HL-60 (cell line): ENCODE measurements around the gene WWC1.

Source experiments
- DNase-seq, 2 experiments: peaks; one replicate each; pipeline ENCODE4 v3.0.0-alpha.2; 2010 to 2020; ENCODE audit warnings: low read depth in 1 of 2, low spot score in 1 of 2
- H3K27ac ChIP-seq: fragments of 250-450 bp; sonication (Bioruptor Pico); replicated peaks from 2 replicates; pipeline ENCODE4 v1.5.1; 2020; ENCODE audit warnings: mild to moderate bottlenecking, moderate library complexity
- H3K27me3 ChIP-seq: fragments of 250-450 bp; sonication (Bioruptor Pico); 2 replicates; pipeline ENCODE4 v1.5.1; 2021; ENCODE audit warnings: mild to moderate bottlenecking, moderate library complexity; ENCODE audit not compliant: insufficient read depth, poor library complexity, severe bottlenecking
- H3K4me3 ChIP-seq: replicated peaks from 2 replicates; pipeline ENCODE4 v1.5.1; 2011; ENCODE audit warnings: mild to moderate bottlenecking, control low read depth, low read length; ENCODE audit not compliant: insufficient read depth
- GABPA ChIP-seq: IDR thresholded peaks from 2 replicates; pipeline ENCODE4 v1.6.1; 2012; ENCODE audit warnings: low read depth
- POLR2AphosphoS5 ChIP-seq: IDR thresholded peaks from 2 replicates; pipeline ENCODE4 v1.6.1; 2012; ENCODE audit warnings: low read depth
- SPI1 ChIP-seq: IDR thresholded peaks from 2 replicates; pipeline ENCODE4 v1.6.1; 2012; ENCODE audit warnings: low read depth, mild to moderate bottlenecking, borderline replicate concordance
- TF ChIP-seq, protein P1 (sequence below): IDR thresholded peaks from one replicate; pipeline ENCODE4 v1.5.1; 2011; ENCODE audit warnings: low read length, control low read depth, inconsistent platforms; ENCODE audit not compliant: insufficient read depth
- TF ChIP-seq, protein P2 (sequence below): IDR thresholded peaks from 2 replicates; pipeline ENCODE4 v1.6.1; 2012; ENCODE audit warnings: low read depth; ENCODE audit not compliant: insufficient replicate concordance

WWC1 gene

DNA sequence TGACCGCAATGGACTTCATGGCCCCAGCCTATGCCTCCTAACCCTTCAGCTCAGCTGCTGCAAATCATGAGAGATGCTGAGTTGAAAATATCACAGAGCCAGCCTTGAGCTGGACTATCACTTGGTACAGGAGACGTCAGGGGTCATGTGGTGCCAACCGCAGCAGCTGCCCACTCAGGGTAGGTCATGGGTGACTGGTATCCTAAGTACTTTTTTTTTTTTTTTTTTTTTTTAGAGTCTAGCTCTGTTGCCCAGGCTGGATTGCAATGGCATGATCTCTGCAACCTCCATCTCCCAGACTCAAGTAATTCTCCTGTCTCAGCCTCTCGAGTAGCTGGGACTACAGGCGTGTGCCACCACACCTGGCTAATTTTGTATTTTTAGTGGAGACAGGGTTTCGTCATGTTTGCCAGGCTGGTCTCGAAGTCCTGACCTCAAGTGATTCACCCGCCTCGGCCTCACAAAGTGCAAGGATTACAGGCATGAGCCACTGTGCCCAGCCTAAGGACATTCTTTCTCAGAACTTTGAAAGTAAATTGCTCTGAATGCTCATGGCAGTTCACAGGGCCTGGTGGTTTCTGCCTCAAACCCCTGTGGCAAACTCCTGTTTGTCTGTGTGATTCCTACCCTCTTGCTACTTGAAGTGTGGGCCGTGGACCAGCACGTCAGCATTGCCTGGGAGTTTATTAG is 21.3 kb downstream of the WWC1 start:
- DNase-seq = no peak
- TF ChIP-seq GABPA (no peak), SPI1 (no peak), POLR2AphosphoS5 (no peak)
- TF ChIP-seq, protein P1, sequence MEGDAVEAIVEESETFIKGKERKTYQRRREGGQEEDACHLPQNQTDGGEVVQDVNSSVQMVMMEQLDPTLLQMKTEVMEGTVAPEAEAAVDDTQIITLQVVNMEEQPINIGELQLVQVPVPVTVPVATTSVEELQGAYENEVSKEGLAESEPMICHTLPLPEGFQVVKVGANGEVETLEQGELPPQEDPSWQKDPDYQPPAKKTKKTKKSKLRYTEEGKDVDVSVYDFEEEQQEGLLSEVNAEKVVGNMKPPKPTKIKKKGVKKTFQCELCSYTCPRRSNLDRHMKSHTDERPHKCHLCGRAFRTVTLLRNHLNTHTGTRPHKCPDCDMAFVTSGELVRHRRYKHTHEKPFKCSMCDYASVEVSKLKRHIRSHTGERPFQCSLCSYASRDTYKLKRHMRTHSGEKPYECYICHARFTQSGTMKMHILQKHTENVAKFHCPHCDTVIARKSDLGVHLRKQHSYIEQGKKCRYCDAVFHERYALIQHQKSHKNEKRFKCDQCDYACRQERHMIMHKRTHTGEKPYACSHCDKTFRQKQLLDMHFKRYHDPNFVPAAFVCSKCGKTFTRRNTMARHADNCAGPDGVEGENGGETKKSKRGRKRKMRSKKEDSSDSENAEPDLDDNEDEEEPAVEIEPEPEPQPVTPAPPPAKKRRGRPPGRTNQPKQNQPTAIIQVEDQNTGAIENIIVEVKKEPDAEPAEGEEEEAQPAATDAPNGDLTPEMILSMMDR = no peak
- TF ChIP-seq, protein P2, sequence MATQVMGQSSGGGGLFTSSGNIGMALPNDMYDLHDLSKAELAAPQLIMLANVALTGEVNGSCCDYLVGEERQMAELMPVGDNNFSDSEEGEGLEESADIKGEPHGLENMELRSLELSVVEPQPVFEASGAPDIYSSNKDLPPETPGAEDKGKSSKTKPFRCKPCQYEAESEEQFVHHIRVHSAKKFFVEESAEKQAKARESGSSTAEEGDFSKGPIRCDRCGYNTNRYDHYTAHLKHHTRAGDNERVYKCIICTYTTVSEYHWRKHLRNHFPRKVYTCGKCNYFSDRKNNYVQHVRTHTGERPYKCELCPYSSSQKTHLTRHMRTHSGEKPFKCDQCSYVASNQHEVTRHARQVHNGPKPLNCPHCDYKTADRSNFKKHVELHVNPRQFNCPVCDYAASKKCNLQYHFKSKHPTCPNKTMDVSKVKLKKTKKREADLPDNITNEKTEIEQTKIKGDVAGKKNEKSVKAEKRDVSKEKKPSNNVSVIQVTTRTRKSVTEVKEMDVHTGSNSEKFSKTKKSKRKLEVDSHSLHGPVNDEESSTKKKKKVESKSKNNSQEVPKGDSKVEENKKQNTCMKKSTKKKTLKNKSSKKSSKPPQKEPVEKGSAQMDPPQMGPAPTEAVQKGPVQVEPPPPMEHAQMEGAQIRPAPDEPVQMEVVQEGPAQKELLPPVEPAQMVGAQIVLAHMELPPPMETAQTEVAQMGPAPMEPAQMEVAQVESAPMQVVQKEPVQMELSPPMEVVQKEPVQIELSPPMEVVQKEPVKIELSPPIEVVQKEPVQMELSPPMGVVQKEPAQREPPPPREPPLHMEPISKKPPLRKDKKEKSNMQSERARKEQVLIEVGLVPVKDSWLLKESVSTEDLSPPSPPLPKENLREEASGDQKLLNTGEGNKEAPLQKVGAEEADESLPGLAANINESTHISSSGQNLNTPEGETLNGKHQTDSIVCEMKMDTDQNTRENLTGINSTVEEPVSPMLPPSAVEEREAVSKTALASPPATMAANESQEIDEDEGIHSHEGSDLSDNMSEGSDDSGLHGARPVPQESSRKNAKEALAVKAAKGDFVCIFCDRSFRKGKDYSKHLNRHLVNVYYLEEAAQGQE = no peak
- no peaks in the 10 kb centered on the region for H3K27me3 ChIP-seq

DNA sequence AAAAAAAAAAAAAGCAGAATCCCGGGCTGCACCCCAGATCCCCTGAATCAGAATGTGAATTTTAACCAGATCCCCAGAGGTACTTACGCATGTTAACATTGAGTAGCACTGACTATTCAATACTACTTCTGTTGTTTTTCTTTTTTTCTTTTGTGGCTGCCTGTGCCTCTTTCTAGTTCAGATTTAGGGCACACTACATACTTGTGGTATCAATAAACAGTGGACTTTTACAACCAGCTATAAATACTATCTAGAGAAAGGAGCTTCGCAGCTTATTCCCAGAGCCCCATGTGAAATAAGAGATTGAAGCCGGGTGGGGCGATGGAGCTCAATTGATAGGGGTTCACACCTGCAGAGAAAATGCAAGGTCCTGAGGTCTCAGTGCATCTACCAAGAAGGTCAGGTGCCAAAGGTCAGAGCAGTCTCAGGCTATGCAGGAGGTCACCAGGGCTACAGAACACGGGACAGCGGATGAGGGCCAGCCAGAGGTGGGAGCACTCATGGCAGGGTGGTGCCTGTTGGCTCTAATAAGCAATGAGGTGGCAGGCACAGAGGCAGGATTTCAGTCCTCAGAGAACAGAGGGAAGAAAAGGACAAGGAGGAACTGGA is 22.3 kb downstream of the WWC1 start:
- H3K27ac ChIP-seq = no peak overlapping the region
- H3K4me3 ChIP-seq = no peak overlapping the region
- H3K27me3 ChIP-seq = no peaks in the 10 kb centered on the region
- TF ChIP-seq, protein P2 = no peak
- TF ChIP-seq SPI1 = no peak
- no peak for TF ChIP-seq GABPA
- no peak for TF ChIP-seq POLR2AphosphoS5
- TF ChIP-seq, protein P1 = no peak
- no peak for DNase-seq

More for the DNA sequence above, 21.3 kb downstream of the WWC1 start:
- Histone ChIP-seq H3K4me3 (no peak overlapping the region), H3K27ac (no peak overlapping the region)

DNA sequence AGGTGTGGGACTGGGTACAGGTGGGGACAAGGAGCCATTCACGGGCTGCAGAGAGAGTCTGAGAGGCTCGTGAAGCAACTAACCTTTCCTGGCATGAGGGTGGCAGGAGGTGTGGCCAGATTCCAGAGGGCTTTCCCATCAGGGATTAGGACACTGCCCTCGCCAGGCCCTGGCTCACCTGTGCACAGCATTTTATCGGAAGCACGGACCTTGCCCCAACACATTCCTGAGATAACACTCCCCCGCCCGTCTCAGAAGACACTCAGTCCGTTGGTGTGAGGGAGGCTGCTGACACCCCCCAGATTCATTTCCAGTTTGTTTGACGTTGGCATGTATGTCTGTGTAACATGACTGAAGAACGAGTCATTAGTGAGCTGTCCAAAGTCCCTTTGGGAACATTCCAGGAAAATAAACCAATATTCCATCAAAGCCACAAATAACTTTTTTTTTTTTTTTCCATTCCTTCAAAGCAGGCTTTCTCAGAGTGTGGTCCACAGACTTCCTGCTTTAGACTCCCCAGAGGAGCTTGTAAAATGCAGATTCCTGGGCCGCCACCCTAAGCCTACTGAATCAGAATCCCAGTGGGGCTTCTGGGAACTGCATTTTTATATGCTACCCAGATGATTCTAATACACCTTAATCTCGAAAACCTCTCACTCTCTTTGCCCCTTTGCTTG is 23.4 kb downstream of the WWC1 start:
- H3K4me3 ChIP-seq = no peak overlapping the region
- no peak overlapping the region for H3K27ac ChIP-seq
- TF ChIP-seq, protein P2 = no peak
- TF ChIP-seq POLR2AphosphoS5 (no peak), GABPA (no peak), SPI1 (no peak)
- TF ChIP-seq, protein P1 = no peak
- no peak for DNase-seq
- H3K27me3 ChIP-seq = no peaks in the 10 kb centered on the region
